Measurements from ENCODE around the gene SUCO. TPM values are rescaled to one million over a fixed set of nuclear protein-coding genes. Genes with fewer than 3 reads are reported as not detected.

SUCO gene
- total and polyA plus RNA-seq, 2 of the 8 experiments (the other 6 are each of a cell fraction or from before 2014, with no cell fraction given) = 8.3 to 35.8 TPM

- Histone ChIP-seq H2BK20ac (ENCODE audit: low read length) (no peak overlapping the region), H4K5ac (ENCODE audit: insufficient read length, low read depth, low read length) (no peak overlapping the region), H3K14ac (ENCODE audit: insufficient read length) (no peak overlapping the region), H2AFZ (ENCODE audit: low read length) (no peak overlapping the region), H3K18ac (ENCODE audit: extremely low read depth, low read length) (no peak overlapping the region), H2BK15ac (ENCODE audit: low read length) (no peak overlapping the region), H3K9ac (replicated peaks in 1 of 4; ENCODE audit: extremely low read depth in 1 of 4, low read depth in 3 of 4, low read length in 3 of 4) (no peak overlapping the region), H2BK120ac (replicated peaks; ENCODE audit: low read depth, low read length) (no peak overlapping the region), H3K4me2 (ENCODE audit: insufficient read depth in 1 of 2, low read depth in 2 of 2, low read length in 2 of 2) (no peak overlapping the region), H4K8ac (ENCODE audit: extremely low read depth, insufficient read depth, low read length) (no peak overlapping the region), H4K91ac (replicated peaks; ENCODE audit: insufficient read length, low read length) (no peak overlapping the region), H3K4ac (replicated peaks; ENCODE audit: insufficient read length, low read depth, low read length) (no peak overlapping the region), H3K23ac (ENCODE audit: insufficient read length) (no peak overlapping the region), H3K36me3 (ENCODE audit: control insufficient read depth in 2 of 4, insufficient read depth in 4 of 4, low read length in 3 of 4) (no peaks in the 10 kb centered on the region), H2AK5ac (ENCODE audit: low read depth, low read length) (no peak overlapping the region), H2BK5ac (ENCODE audit: low read depth, low read length) (no peak overlapping the region), H3K4me1 (replicated peaks in 1 of 4; ENCODE audit: control insufficient read depth in 3 of 4, insufficient read depth in 4 of 4, low read length in 3 of 4) (no peaks in the 10 kb centered on the region), H3K9me3 (ENCODE audit: insufficient read depth in 2 of 2, low read depth in 1 of 2, low read length in 1 of 2) (no peaks in the 10 kb centered on the region), H4K20me1 (replicated peaks in 1 of 2; ENCODE audit: control insufficient read depth in 1 of 2, insufficient read depth in 2 of 2, low read length in 2 of 2) (no peaks in the 10 kb centered on the region), H3K27me3 (replicated peaks in 1 of 4; ENCODE audit: control insufficient read depth in 3 of 4, extremely low read depth in 1 of 4, insufficient read depth in 3 of 4, low read length in 3 of 4) (no peaks in the 10 kb centered on the region), H3K27ac (ENCODE audit: low read depth, low read length) (no peak overlapping the region), H3K56ac (replicated peaks; ENCODE audit: insufficient read length, low read depth, low read length) (no peak overlapping the region), H3K23me2 (ENCODE audit: low read depth, low read length) (no peaks in the 10 kb centered on the region), H3K79me2 (ENCODE audit: control insufficient read depth in 1 of 2, insufficient read depth in 2 of 2, low read length in 2 of 2) (no peaks in the 10 kb centered on the region), H2BK12ac (ENCODE audit: low read depth, low read length) (0 out of 2 replicates have a peak overlapping the region, but pooled peaks have one; percentile 62), H3K79me1 (ENCODE audit: low read depth, low read length) (no peaks in the 10 kb centered on the region), H3K4me3 (ENCODE audit: extremely low read depth in 1 of 4, insufficient read depth in 2 of 4, low read depth in 3 of 4, low read length in 4 of 4) (no peak overlapping the region)
- ChIA-PET POLR2A (ENCODE audit: partially characterized antibody) (no interaction called here), CTCF (ENCODE audit: partially characterized antibody) (interaction anchor here (1.0 kb wide), 1 partner anchor 9 kb away, joined by 3 read pairs; no protein-coding TSS in a partner anchor)
- no peak for FAIRE-seq
- 89% methylated on average over 6 of the region's 6 CpGs; no CpG with 5 or more reads in 1 of the 2 experiments for WGBS, 2 experiments (ENCODE audit: extremely low coverage in 1 of 2, insufficient coverage in 1 of 2, insufficient read length in 1 of 2, insufficient replicate concordance in 2 of 2, low coverage in 1 of 2, low lambda C conversion rate in 2 of 2, missing lambda C conversion rate in 1 of 2)
- TF ChIP-seq TCF12 (IDR thresholded peaks at IDR 0.05; ENCODE audit: low read depth, low read length) = no peak
- no peak for TF ChIP-seq BACH1 (IDR thresholded peaks at IDR 0.05; ENCODE audit: low read length)
- no peak for TF ChIP-seq CREB1 (IDR thresholded peaks at IDR 0.05)
- no peak for DNase-seq (ENCODE audit: low read depth in 1 of 2, low spot score in 2 of 2)
Observed at GRCh38 chr1:172656576-172656975, 123.6 kb downstream of the SUCO start.
